ENCODE results near the gene TRIM17. TPM values are rescaled to one million over a fixed set of nuclear protein-coding genes. Genes with fewer than 3 reads are reported as not detected.

TRIM17 gene
- total RNA-seq, 1 donor from 2014 or later = 2.9 TPM

DNA sequence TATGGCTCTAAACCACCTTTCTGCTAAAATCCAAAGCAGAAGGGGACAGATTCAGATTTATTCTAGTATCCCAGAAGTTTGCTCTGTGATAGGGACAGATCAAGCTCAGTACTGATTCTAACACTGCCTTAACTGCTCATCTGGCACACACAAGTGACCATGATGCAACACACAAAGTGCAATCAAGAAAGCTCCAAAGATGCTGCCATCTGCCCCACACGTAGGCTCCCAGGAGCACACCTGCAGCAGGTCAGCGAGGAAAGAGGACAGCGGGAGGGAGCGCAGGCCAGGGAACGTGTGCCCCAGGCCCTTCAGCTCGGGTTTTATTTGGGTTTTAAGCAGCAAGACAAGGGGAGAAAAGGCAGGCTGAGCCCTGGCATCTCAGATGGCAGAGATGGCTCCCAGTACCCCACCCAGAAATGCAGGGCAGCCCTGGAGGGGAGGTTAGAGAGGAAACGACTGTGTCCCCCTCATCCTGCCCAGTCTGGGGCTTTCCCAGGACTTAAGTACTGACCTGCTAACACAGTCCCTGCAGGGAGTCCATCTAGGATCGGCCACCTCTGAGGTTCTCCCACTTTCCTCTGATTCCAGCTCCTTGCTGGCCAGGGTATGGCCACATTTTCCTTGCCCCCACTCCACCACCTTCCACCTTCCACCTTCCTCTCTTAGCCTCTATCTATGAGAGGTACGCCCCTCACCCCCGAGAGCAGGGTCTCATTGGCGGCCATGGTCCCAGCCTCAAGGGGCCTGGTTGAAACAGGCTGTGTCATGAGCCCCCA is 11.3 kb downstream of the TRIM17 start:
- Mint-ChIP-seq H3K4me3 (peak overlapping the region; percentile 99), H3K4me1 (peaks cover 25% of the 10 kb centered on the region), H3K9me3 (no peaks in the 10 kb centered on the region), H3K27ac (peak overlapping the region; percentile 87), H3K36me3 (peaks cover 6% of the 10 kb centered on the region), H3K27me3 (ENCODE audit: insufficient read depth, low read depth) (peaks cover 7% of the 10 kb centered on the region)
- H3K9me3 ChIP-seq (ENCODE audit: low read depth) = no peaks in the 10 kb centered on the region
- H3K27me3 ChIP-seq = no peaks in the 10 kb centered on the region
- H3K9ac ChIP-seq = peak overlapping the region; percentile 90
- H3K79me2 ChIP-seq (ENCODE audit: low read depth) = peaks cover 56% of the 10 kb centered on the region
- H4K20me1 ChIP-seq (ENCODE audit: low read depth) = peaks cover 52% of the 10 kb centered on the region
- DNase-seq (ENCODE audit: low spot score) = peak; percentile 34
- H3K4me2 ChIP-seq = peak overlapping the region; percentile 93
- H2AFZ ChIP-seq (replicated peaks) = no peak overlapping the region
- peaks cover 21% of the 10 kb centered on the region for H3K4me1 ChIP-seq
- peaks cover 8% of the 10 kb centered on the region for H3F3A ChIP-seq (ENCODE audit: low read depth)
- no peak overlapping the region for H3K27ac ChIP-seq
- TF ChIP-seq CTCF (IDR thresholded peaks at IDR 0.05) = no peak
- no peak for TF ChIP-seq EZH2phosphoT487 (IDR thresholded peaks at IDR 0.05)
- no peaks in the 10 kb centered on the region for H3K36me3 ChIP-seq
- H3K4me3 ChIP-seq = peak overlapping the region; percentile 99

DNA sequence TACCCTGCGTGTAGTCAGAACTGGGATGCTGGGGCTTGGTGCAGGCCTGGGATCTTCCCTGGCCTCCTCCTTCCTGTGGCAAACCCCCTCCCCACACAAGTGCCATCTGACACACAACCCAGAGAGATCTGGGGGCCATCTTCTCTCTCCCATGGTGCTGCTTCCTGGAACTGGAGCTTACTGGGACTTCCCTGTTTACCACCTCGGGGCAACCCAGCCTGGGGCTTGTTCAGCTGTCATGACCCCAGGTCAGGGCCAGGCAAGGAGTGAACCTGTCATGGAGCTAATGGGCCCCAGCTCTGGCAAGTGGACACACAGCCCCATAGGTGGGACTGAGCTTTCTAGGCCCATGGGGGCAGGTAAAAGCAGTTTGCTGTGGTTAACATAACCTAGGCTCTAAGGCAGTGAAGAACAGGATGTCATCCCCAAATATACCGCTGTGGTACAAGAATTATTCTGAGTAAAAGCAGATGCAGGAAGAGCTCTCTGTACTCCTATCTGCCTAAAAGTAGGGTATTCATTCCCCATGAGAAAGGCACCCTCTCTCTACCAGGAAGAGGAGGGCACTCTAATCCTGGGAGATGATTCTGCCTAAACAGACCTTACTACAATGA is 12.4 kb downstream of the TRIM17 start:
- peaks cover 21% of the 10 kb centered on the region for H3K4me1 ChIP-seq
- Mint-ChIP-seq H3K27ac (no peak overlapping the region), H3K9me3 (no peaks in the 10 kb centered on the region), H3K36me3 (peaks cover 9% of the 10 kb centered on the region), H3K27me3 (ENCODE audit: insufficient read depth, low read depth) (peaks cover 7% of the 10 kb centered on the region), H3K4me3 (peak overlapping the region; percentile 99), H3K4me1 (peaks cover 25% of the 10 kb centered on the region)
- H3K4me2 ChIP-seq = peak overlapping the region; percentile 93
- no peaks in the 10 kb centered on the region for H3K36me3 ChIP-seq
- no peaks in the 10 kb centered on the region for H3K9me3 ChIP-seq (ENCODE audit: low read depth)
- no peak overlapping the region for H3K27ac ChIP-seq
- no peak for DNase-seq (ENCODE audit: low spot score)
- TF ChIP-seq EZH2 (IDR thresholded peaks at IDR 0.05) (no peak), CTCF (IDR thresholded peaks at IDR 0.05) (no peak), EZH2phosphoT487 (IDR thresholded peaks at IDR 0.05) (no peak)
- H3K9ac ChIP-seq = no peak overlapping the region
- H3K79me2 ChIP-seq (ENCODE audit: low read depth) = peaks cover 56% of the 10 kb centered on the region
- no peak overlapping the region for H2AFZ ChIP-seq (replicated peaks)
- H3F3A ChIP-seq (ENCODE audit: low read depth) = peaks cover 8% of the 10 kb centered on the region
- H3K4me3 ChIP-seq = peak overlapping the region; percentile 99
- H3K27me3 ChIP-seq = no peaks in the 10 kb centered on the region
- H4K20me1 ChIP-seq (ENCODE audit: low read depth) = peaks cover 52% of the 10 kb centered on the region

DNA sequence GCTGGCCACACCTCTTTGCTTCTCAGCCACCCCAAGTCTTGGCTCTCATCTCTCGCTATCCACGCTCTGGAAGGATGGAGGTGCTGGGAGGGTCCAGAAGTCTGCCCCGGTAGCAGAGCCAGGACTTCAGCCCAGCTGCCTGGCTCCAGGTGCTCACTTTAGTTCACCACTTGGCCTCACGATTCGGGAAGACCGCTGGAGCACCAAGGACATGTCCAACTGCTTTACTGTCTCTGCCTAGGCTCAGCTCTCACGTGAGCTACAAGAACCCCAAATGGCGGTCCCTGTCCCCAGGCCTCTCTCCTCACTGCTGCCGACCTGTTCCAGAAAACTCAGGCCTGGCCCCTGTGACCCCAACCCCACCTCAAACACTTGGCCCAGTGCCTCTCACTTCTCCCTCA is 13.4 kb downstream of the TRIM17 start:
- DNase-seq (ENCODE audit: low spot score) = no peak
- H3K36me3 ChIP-seq = no peaks in the 10 kb centered on the region
- no peak overlapping the region for H3K9ac ChIP-seq
- H4K20me1 ChIP-seq (ENCODE audit: low read depth) = peaks cover 52% of the 10 kb centered on the region
- no peak overlapping the region for H3K4me2 ChIP-seq
- Mint-ChIP-seq H3K36me3 (peaks cover 9% of the 10 kb centered on the region), H3K27me3 (ENCODE audit: insufficient read depth, low read depth) (peaks cover 7% of the 10 kb centered on the region), H3K4me1 (peaks cover 21% of the 10 kb centered on the region), H3K27ac (peak overlapping the region; percentile 91), H3K4me3 (peak overlapping the region; percentile 17), H3K9me3 (no peaks in the 10 kb centered on the region)
- no peaks in the 10 kb centered on the region for H3K9me3 ChIP-seq (ENCODE audit: low read depth)
- H3K79me2 ChIP-seq (ENCODE audit: low read depth) = peaks cover 56% of the 10 kb centered on the region
- H3K27me3 ChIP-seq = no peaks in the 10 kb centered on the region
- H3K4me1 ChIP-seq = peaks cover 21% of the 10 kb centered on the region
- TF ChIP-seq CTCF (IDR thresholded peaks at IDR 0.05) (no peak), EZH2 (IDR thresholded peaks at IDR 0.05) (no peak), EZH2phosphoT487 (IDR thresholded peaks at IDR 0.05) (no peak)
- peaks cover 8% of the 10 kb centered on the region for H3F3A ChIP-seq (ENCODE audit: low read depth)
- H2AFZ ChIP-seq (replicated peaks) = no peak overlapping the region
- no peak overlapping the region for H3K27ac ChIP-seq
- no peak overlapping the region for H3K4me3 ChIP-seq
